Measurements from ENCODE around the gene ARL6IP5.

ARL6IP5 gene

DNA sequence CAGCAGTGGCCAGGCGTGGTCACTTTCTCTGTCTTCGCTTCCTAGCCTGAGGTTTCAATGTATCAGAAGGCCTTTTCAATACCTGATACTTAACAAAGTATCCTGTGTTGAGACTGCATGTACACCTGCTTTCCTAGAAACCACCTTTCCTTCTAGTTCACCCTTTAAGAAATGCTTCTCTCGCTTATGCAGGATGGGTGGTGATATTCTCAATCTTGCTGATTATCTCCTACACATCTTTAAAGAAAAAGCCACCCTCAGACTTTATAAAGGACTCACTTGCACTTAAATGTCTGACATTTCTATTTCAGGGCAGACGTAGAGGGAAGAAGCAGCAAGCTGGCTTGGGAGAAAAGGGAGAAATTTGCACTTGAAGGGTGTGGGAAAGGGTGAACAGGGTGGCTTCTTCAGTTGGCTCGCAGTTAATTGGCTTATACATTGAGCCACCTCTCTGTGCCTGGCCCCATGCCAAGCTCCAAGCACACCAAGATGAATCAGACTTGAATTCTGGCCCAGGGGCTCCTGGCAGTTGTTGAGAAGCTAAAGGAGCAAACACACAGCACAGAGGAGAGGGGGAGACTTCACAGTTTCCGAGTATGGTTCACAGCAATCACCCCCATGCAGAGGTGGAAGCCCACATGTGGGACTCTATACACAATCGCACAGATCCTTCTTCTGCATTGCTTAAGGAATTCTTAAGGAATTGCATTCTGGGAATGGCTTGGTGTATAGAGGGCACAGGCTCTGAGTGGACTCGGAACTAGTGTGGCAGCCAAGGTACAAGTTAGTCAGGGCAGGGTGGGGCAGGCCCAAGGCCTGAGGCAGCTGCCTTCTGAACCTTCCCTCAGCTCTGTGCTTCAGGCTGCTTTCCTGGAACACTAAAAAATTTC is 1.3 kb downstream of the ARL6IP5 start:
- DNase-seq, result no peak

DNA sequence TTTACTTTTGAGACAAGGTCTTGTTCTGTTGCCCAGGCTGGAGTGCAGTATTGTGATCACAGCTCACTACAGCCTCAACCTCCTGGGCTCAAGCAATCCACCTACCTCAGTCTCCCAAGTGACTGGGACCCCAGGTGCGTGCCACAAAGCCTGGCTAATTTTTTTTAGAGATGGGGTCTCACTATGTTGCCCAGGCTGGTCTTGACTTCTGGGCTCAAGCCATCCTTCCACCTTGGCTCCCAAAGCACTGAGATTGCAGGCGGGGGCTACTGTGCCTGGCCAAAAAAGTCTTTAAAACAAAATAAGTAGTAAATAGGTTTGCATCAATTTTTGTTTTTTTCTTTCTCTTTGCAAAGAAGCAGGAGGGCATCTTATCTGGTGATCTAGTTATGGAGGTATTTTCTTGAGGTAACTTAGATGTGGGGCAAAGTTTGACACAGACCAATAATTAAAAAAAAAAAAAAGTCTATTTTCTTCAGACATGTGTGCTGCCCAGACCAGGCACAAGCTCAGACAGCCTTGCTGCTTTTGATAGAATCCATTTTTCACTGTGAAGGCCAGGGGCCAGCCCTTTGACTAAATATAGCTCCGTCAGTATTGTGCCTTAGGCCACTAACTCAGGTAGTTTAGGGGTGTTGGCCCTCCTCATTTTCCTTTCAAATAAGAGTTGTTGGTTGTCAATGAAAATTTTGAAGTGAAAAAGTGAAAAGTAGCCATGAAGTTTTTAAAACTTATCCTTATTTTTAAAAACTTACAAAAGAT is 2.5 kb downstream of the ARL6IP5 start:
- no peak for DNase-seq

DNA sequence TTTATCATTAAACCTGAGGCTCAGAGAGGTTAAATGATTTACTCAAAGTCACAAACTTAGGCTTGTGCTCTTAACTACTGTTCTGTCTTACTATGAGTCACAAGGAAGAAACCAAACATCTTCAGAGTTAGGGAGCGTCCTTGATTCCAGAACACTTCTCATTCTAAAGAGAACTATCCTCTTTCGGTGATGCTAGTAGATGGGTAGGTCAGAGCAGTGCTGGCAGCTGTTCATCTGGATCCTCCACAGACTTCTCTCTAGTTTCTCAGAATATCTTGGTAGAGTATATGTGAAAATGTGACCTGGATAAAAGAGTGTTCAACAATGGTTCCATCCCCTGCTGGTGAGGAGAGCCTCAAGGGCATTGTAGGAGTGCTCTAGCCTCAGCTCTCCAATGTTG is 3.3 kb downstream of the ARL6IP5 start:
- no peak for DNase-seq

DNA sequence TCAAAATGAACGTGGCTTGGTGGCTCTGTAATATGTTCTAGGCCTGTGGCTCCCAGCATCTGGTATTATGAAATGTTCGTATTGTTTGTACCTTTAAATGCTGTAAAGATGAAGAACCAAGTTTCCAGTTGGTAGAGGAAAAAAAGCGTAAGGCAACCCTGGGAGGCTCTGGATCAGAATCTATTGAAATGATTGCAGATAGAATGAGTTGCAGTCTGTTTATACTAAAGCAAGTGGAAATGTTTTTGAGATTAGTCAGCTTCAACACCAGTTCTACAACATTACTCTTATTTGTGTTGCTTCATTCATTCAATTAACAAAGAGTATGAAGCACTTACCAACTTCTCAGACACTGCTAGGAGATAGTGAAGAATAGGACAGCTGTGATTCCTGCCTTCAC is 5.3 kb downstream of the ARL6IP5 start:
- no peak for DNase-seq

DNA sequence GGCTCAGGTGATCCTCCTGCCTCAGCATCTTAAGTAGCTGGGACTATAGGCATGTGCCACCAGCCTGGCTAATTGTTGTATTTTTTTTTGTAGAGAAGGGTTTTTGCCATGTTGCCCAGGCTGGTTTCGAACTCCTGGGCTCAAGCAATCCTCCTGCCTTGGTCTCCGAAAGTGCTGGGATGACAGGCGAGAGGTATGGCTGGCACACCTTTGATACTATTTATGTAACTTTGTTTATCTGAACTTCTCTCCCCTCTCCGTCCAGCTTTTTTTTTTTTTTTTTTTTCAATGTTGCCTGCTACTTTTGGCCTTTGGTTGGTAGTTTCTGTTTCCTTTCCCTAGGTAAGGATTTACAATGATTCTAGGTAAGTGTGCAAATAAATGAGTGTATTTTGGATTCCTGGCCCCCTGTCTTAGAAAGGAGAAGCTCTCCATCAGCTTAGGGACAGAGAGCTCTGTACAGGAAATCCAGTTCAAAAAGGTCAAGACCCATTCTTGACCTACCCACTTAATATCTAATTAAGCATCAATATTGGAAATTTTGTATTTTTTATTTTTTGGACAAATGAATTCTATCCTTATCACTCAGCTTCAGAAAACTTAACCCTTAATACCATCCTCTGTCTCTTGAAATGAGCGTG is 6.8 kb downstream of the ARL6IP5 start:
- no peak for DNase-seq

DNA sequence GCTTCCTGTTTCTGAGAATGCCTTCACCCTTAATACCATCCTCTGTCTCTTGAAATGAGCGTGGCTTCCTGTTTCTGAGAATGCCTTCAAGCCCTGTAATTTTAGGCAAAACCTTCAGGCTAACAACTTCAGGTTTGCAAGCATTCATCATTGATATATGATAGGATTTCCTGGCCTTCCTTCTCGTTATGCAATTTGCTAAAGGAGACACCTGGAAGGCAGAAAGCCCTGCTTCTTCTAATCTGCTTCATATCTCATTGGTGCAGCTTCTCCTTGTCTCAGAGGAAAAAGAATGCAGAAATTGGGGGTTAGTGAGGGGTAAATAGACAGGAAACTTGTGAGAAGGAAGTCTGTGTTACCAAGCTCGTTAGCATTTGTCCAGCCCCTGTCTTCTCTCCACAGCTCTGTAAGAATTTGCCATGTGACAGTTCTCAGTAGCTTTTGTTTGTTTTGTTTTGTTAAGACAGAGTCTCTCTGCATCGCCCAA is 7.3 kb downstream of the ARL6IP5 start:
- DNase-seq, result no peak

DNA sequence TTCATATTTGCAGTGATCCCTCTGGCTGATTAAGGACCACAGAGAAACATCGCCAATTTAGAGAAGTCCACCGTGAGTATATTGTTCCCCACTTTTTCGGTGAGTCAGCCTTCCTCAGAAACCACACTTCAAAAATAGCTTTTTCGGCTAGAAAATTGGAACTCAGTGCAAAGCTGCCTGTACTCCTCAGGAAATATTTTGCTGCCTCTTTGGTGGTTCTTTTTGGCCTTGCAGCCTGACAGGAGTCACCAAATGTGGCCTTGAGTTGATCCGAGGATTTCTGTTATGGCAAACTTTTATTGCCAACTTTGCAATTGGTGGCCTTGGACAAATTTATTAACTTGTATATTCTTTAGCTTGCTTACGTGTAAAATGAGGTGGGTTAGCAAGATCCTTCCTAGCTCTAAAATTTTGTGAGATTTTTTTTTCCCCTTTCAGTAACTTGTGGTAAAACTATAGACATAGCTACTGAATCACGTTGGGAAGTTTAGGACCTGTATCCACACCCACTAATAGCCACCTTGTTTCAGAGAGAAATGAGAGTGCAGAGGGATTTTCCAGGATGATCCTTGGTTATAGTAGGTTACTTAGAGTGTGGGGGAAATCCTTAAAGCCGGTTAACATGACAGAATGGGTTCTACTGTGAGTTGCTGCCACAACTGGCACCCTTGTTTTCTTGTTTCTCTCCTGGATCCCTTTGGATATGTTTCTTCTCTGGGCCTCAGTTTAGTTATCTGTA is 9.9 kb downstream of the ARL6IP5 start:
- DNase-seq, result no peak

DNA sequence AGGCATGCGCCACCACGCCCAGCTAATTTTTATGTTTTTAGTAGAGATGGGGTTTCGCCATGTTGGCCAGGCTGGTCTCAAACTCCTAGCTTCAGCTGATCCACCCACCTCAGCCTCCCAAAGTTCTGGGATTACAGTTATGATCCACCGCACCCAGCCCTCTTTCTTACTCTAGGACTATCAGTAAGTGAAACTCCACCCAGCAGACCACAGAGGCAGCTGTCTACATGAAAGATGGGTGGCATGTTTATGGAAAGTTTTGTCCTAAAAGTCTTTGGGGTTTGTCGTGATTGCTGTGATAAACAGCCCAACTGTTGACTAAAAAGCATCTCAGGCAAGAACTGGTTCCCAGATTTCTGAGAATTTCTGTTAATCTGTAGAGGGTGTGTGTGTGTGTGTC is 10.9 kb downstream of the ARL6IP5 start:
- no peak for DNase-seq

DNA sequence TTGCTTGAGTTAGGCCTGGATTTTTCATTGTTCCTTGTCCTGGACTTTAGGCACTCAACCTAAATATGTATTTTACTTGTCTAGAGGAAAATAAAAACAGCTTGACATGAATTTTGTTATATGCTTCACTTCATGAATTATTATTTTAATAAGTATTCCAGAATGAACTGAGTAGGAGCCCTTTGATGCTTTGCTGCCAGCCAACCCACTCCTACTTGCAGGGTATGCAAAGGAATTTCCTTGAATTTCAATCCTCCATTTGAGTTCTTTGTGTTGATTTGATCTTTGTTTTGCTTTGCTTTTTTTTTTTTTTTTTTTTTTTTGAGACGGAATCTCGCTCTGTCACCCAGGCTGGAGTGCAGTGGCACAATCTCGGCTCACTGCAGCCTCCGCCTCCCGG is 11.6 kb downstream of the ARL6IP5 start:
- DNase-seq, result no peak

DNA sequence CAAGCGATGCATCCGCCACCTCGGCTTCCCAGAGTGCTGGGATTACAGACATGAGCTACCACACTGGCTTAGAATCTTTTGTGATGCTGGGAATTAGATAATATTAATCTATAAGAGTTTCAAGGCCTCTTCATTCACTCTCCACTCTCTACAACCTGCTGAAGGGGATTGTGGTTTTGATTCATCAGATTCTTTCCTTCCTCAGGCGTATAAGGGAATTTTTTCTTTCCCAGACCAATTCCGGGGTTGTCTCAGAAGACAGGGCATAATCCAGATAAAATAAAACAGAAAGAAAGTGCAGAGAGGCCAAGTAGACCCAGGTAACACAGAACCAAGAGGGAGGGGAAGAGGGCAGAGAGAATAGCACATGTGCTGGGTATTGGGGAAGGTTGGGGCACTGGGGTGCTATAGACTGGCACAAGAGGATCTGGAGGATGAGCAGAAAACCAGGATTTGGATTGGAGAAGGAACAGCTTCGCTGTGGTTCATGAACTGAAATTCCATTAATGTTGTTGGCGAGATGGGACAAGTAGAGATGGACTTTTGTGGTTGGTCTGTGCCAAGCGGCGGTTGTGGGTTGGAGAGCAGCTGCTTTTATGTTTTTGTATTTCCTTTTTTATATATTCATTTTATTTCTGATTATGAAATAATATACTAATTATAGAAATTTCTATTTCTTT is 12.8 kb downstream of the ARL6IP5 start:
- DNase-seq, result no peak

DNA sequence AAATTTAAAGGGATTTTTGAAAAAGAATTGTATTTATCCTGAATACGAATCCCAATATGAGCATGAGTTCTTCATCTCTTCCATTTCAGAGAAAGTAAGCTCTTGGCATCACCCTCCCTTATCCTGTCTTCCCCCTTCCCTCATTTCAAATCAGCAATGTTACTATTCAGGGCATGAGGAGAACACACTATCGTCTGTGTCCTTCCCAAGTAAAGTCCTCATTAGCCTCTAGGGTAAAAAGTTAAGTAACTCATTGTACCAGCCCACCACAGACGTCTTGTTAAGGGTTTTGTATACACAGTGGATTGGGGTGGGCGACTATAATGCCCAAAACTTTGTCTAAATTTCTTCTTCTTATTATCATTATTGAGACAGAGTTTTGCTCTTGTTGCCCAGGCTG is 14.8 kb downstream of the ARL6IP5 start:
- no peak for DNase-seq

DNA sequence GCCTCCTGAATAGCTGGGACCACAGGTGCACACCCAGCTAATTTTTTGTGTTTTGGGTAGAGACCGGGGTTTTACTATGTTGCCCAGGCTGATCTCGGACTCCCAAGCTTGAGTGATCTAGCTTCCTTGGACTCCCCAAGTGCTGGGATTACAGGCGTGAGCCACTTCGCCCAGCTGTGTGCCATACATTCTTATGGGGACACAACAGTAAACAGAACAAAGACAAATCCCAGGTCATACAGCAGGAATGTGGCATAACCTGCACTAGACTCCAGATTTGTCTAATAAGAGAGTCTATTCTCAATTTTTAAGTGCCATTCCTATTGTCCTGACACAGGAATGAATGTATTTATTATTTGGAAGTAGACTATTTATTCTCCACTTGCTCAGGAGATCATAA is 17.6 kb downstream of the ARL6IP5 start:
- DNase-seq, result no peak

DNA sequence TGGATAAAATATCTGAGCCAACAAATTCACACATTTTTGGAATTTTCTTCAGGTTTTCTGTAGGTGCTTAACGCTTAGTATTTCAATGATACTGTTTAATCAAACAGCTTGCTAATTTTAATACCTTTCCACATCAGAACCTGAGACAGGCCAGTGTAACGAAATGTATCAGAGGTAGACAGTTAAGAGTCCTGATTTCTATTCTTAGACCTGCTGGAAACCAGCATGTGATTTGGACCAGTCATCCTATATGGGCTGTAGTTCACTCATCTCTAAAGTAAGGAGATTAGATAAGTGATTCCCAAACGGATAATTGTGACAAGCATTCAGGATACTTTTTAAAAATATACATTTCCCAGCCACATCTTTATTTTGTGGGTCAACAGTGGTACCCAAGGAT is 18.4 kb downstream of the ARL6IP5 start:
- DNase-seq, result no peak

DNA sequence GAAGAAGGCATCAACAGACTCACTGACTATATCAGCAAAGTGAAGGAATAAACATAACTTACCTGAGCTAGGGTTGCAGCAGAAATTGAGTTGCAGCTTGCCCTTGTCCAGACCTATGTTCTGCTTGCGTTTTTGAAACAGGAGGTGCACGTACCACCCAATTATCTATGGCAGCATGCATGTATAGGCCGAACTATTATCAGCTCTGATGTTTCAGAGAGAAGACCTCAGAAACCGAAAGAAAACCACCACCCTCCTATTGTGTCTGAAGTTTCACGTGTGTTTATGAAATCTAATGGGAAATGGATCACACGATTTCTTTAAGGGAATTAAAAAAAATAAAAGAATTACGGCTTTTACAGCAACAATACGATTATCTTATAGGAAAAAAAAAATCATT is 19.8 kb downstream of the ARL6IP5 start:
- DNase-seq, result no peak

DNA sequence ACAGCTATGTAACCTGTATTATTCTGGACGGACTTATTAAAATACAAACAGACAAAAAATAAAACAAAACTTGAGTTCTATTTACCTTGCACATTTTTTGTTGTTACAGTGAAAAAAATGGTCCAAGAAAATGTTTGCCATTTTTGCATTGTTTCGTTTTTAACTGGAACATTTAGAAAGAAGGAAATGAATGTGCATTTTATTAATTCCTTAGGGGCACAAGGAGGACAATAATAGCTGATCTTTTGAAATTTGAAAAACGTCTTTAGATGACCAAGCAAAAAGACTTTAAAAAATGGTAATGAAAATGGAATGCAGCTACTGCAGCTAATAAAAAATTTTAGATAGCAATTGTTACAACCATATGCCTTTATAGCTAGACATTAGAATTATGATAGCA is 20.6 kb downstream of the ARL6IP5 start:
- no peak for DNase-seq

DNA sequence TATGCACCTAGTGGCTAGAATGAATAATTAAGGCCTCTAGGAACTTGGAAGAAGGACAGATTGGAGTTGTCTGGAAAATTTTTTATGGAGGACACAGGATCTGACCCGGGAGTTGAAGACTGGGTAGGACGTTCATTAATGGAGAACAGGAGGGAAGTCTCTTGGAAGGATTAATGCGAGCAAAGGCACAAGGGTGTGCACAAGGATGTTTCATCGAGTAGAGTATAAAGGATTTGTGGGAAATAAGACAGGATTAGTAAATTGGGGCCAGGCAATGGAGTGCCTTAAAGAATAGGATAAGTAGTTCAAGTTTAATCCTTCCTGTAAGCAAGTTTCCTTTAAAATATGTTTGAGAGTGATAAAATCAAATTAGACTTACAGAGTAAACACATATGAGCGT is 23.1 kb downstream of the ARL6IP5 start:
- DNase-seq, result no peak

DNA sequence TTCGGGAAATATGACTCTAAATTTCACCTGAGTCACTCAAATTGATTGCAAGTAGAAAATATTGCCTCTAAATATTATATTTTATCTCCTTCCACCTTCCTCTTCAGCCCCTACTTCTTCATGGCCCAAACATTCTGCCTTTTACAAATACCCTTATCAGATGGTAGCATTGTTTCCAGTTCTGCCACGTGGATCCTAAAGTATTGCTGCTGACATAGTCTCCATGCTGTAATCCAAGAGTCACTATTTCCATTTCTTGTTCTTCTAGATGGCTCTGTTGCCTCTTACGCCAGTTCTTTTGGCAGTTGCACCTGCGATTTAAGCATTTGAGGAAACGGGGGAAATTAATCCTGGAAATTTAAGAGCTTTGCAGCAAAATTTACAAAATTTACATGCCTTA is 24.1 kb downstream of the ARL6IP5 start:
- DNase-seq, result no peak

DNA sequence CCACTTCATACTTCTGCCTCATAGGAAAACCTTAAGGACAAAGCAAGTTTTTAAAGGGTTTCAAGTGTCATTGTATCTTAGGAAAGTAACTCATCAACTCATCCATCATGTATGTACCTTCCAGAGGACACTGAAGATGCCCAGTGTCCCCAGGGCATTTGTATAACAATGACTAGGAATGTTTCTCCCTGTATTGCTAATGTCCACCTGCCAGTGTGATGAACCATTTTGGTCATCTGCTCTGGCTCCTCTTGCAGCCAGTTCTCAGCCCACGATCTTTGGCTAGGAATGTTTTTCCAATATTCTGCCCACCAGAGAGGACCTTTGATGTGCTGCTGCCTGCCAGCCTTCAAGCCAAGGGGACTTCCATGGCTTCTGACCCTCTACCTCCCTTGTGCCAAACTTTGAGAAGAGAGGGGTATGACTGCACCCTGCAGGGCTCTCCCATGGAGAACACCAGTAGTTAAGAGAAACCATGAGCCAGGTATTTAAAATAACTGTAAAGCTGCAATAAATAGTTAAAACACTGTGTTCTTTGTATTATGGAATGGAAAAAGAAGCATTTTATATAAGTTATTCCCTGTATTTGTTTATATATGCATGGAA is 26.3 kb downstream of the ARL6IP5 start:
- no peak for DNase-seq

DNA sequence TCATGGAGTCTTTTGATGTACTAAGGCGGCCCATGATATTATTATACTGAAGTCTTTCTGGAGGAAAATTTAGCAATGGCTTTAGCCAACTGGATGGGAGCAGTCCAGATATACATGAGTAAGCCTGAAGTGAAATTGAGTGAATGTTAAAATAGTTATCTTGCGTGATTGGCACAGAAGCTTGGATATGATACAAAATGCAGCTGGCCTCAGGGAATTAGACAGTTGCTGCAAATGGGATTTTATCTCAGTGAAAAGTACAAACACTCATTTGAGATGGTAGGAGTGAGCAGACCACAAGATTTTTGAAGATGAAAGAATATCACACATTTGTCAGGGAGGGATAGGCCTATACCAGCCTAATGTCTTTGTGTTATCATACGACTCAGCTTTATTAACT is 28.8 kb downstream of the ARL6IP5 start:
- DNase-seq, result no peak

DNA sequence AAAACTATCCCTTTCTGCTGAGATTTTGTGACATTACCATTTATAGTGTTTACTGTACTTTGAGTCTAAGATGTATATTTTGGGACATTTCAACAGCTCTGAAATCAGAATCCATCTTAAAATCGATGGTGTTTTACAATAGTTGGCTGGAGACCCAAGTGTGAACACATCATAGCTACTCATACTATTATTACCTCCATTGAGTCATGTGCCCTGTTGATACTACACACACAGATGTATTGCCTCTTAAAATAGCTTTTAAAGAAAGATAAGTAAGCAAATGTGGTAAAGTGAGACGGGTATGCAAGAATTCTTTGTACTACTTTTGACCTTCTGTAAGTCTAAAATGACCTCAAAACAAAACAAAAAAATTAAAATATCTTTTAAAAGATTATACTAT is 31.0 kb downstream of the ARL6IP5 start:
- no peak for DNase-seq

DNA sequence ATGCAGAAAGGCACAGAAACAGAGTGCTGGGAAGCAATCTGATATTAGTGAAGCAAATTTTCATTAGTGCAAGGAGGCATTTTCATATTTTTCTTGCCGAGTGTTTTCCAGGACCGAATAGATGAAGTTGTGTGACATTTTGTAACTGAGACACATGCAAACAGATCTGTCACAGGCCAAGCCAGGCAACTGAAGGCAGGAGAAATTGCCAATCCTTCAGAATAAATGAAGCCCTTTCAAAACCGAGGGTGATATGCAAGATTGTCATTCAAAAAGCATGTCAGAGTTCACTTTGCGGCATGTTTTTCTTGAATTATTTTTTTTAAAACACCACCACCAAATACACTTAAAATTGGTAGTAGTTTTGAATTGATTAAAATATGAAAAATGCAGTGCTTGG is 31.4 kb downstream of the ARL6IP5 start:
- DNase-seq, result no peak

DNA sequence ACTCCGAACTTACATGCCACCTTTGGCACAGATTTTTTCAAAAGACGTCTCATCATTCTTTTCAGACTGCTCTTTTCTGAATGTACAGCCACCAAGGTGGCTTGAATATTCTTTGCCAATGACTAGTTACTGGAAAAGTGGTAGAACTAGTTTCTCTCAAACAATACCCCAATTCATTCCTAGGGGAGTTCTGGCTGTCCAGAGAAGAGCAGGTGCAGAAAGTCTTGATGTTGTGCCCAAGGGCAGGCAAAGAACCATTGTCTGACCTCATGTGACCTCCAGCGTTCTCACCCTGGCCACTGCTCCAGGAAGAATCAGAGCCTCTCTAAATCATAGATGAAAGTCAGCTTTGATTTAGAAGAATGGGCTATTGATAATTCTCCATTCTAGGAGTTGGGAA is 32.2 kb downstream of the ARL6IP5 start:
- DNase-seq, result no peak

All from cortex of kidney (tissue), 1 donor.